HepG2 (cell line): ENCODE measurements around the gene TXLNA. TPM values are rescaled to one million over a fixed set of nuclear protein-coding genes. Genes with fewer than 3 reads are reported as not detected.

Source experiments
- CEBPB ChIP-seq: IDR thresholded peaks from 2 replicates; pipeline ENCODE4 v1.6.1; 2011; ENCODE audit warnings: low read depth, low read length, improper control_type of control experiment, borderline replicate concordance
- CENPX ChIP-seq: sonication (generic); formaldehyde crosslinking; IDR thresholded peaks from 2 replicates; pipeline ENCODE4 v1.9.0; 2021; ENCODE audit warnings: mild to moderate bottlenecking, missing genetic modification reagents, moderate library complexity
- HNRNPK ChIP-seq: fragments of 200-400 bp; formaldehyde crosslinking; IDR thresholded peaks from 2 replicates; pipeline ENCODE4 v1.6.1; 2018; ENCODE audit warnings: low read length, low read depth, moderate library complexity, mild to moderate bottlenecking; ENCODE audit not compliant: poor library complexity, severe bottlenecking
- HNRNPLL ChIP-seq: fragments of 200-400 bp; formaldehyde crosslinking; IDR thresholded peaks from 2 replicates; pipeline ENCODE4 v1.6.1; 2017; ENCODE audit warnings: mild to moderate bottlenecking, low read depth, low read length; ENCODE audit not compliant: poor library complexity, severe bottlenecking
- MEIS1 ChIP-seq: sonication (generic); formaldehyde crosslinking; IDR thresholded peaks from 2 replicates; pipeline ENCODE4 v1.9.0; 2021; ENCODE audit warnings: mild to moderate bottlenecking, missing genetic modification reagents, moderate library complexity, borderline replicate concordance
- MIXL1 ChIP-seq: IDR thresholded peaks from 2 replicates; pipeline ENCODE4 v1.6.1; 2016
- MTF1 ChIP-seq: sonication (generic); formaldehyde crosslinking; IDR thresholded peaks from 2 replicates; pipeline ENCODE4 v1.5.0; 2020; ENCODE audit warnings: missing genetic modification reagents
- NAIF1 ChIP-seq: sonication (generic); formaldehyde crosslinking; IDR thresholded peaks from 2 replicates; pipeline ENCODE4 v1.5.0; 2020; ENCODE audit warnings: mild to moderate bottlenecking, missing genetic modification reagents, borderline replicate concordance
- SMAD3 ChIP-seq: sonication (generic); formaldehyde crosslinking; IDR thresholded peaks from 2 replicates; pipeline ENCODE4 v1.4.0; 2020; ENCODE audit warnings: missing genetic modification reagents
- TAF1 ChIP-seq: sonication (generic); formaldehyde crosslinking; IDR thresholded peaks from 2 replicates; pipeline ENCODE4 v1.4.0; 2020; ENCODE audit warnings: missing genetic modification reagents
- ZC3H4 ChIP-seq: sonication (generic); formaldehyde crosslinking; IDR thresholded peaks from 2 replicates; pipeline ENCODE4 v1.4.0; 2020; ENCODE audit warnings: missing genetic modification reagents, borderline replicate concordance
- polyA plus RNA-seq, 8 experiments: library from polyadenylated mRNA; depleted of rRNA in 3 of 8; stranded (reverse) in 7 of 8; unstranded in 1 of 8; fragments of >200 nt; fragmentation: Illumina TruSeq in 4 of 8; extraction: Trizol in 4 of 8; gene quantifications; 2 replicates each; pipeline versions ENCODE4 v1.2.1 to v1.2.3, GENCODE V29; 2011 to 2016; ENCODE audit warnings: low read depth in 4 of 8, missing spikeins in 1 of 8, mixed read lengths in 1 of 8; ENCODE audit not compliant: insufficient read depth in 1 of 8
- total RNA-seq, 5 experiments: library from RNA; depleted of rRNA; stranded (reverse); fragments of >200 nt; fragmentation: Illumina TruSeq; extraction: Trizol; gene quantifications; 2 replicates each; pipeline ENCODE4 v1.2.3, GENCODE V29; 2016; ENCODE audit warnings: low read depth in 1 of 5
- TF ChIP-seq, protein P1 (sequence below): sonication (generic); formaldehyde crosslinking; IDR thresholded peaks from 2 replicates; pipeline ENCODE4 v1.8.1; 2023; ENCODE audit warnings: mild to moderate bottlenecking, missing genetic modification reagents
- TF ChIP-seq, protein P2 (sequence below): sonication (generic); formaldehyde crosslinking; IDR thresholded peaks from 2 replicates; pipeline ENCODE4 v1.4.0; 2020; ENCODE audit warnings: mild to moderate bottlenecking, missing genetic modification reagents, borderline replicate concordance
- TF ChIP-seq, protein P3 (sequence below): sonication (generic); formaldehyde crosslinking; IDR thresholded peaks from 2 replicates; pipeline ENCODE4 v1.8.1; 2022; ENCODE audit warnings: low read depth, mild to moderate bottlenecking, missing genetic modification reagents
- TF ChIP-seq, protein P4 (sequence below): sonication (generic); formaldehyde crosslinking; IDR thresholded peaks from 2 replicates; pipeline ENCODE4 v1.8.1; 2023; ENCODE audit warnings: mild to moderate bottlenecking, missing genetic modification reagents, borderline replicate concordance
- TF ChIP-seq, protein P5 (sequence below): sonication (generic); formaldehyde crosslinking; IDR thresholded peaks from 2 replicates; pipeline ENCODE4 v1.4.0; 2020; ENCODE audit warnings: missing genetic modification reagents, borderline replicate concordance

The TXLNA gene
- total and polyA plus RNA-seq, 2 of the 13 experiments (the other 11 are each of a cell fraction or from before 2014, with no cell fraction given), result 29.6 to 67.8 TPM

DNA sequence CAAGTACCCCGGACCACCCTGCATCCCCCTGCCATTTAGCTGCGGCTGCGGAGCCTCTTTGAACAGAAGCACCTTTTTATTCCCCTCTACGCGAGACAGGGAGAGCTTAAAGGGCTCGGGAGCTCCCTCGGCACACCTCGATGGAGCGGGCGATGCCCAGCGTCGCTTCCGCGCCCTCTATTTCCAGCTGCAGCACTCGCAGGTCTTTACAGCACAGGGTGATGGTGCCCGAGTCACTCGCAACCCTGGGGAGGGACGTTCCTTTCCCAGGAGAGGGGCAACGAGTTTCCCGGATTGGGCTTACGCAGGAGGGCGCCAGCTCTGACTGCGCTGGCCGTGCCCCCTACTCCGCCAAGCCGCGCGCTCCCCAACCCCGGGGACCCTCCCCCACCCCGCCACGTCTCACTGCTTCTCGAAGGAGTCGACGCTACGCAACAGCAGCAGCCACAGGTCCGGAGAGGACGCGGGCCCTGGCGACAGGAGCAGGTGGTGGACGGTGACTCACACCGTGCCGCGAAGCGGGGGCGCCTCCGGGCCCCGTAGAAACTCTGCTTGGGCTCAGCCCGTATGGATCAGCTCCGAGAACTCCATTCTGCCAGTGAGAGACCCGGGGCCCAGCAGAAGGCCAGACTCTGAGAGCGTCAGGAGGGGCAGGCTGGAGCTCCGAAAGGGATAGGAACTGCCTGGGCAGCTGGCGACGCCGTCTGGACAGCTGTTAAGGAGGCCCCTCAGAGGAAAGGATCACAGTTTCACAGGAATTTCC, 61.7 kb downstream of the TXLNA start (continued):
- TF ChIP-seq, protein P1, sequence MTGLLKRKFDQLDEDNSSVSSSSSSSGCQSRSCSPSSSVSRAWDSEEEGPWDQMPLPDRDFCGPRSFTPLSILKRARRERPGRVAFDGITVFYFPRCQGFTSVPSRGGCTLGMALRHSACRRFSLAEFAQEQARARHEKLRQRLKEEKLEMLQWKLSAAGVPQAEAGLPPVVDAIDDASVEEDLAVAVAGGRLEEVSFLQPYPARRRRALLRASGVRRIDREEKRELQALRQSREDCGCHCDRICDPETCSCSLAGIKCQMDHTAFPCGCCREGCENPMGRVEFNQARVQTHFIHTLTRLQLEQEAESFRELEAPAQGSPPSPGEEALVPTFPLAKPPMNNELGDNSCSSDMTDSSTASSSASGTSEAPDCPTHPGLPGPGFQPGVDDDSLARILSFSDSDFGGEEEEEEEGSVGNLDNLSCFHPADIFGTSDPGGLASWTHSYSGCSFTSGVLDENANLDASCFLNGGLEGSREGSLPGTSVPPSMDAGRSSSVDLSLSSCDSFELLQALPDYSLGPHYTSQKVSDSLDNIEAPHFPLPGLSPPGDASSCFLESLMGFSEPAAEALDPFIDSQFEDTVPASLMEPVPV, result no peak
- TF ChIP-seq, protein P2, sequence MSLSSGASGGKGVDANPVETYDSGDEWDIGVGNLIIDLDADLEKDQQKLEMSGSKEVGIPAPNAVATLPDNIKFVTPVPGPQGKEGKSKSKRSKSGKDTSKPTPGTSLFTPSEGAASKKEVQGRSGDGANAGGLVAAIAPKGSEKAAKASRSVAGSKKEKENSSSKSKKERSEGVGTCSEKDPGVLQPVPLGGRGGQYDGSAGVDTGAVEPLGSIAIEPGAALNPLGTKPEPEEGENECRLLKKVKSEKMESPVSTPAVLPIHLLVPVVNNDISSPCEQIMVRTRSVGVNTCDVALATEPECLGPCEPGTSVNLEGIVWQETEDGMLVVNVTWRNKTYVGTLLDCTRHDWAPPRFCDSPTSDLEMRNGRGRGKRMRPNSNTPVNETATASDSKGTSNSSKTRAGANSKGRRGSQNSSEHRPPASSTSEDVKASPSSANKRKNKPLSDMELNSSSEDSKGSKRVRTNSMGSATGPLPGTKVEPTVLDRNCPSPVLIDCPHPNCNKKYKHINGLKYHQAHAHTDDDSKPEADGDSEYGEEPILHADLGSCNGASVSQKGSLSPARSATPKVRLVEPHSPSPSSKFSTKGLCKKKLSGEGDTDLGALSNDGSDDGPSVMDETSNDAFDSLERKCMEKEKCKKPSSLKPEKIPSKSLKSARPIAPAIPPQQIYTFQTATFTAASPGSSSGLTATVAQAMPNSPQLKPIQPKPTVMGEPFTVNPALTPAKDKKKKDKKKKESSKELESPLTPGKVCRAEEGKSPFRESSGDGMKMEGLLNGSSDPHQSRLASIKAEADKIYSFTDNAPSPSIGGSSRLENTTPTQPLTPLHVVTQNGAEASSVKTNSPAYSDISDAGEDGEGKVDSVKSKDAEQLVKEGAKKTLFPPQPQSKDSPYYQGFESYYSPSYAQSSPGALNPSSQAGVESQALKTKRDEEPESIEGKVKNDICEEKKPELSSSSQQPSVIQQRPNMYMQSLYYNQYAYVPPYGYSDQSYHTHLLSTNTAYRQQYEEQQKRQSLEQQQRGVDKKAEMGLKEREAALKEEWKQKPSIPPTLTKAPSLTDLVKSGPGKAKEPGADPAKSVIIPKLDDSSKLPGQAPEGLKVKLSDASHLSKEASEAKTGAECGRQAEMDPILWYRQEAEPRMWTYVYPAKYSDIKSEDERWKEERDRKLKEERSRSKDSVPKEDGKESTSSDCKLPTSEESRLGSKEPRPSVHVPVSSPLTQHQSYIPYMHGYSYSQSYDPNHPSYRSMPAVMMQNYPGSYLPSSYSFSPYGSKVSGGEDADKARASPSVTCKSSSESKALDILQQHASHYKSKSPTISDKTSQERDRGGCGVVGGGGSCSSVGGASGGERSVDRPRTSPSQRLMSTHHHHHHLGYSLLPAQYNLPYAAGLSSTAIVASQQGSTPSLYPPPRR (CRISPR knock-in tag), result peak; percentile 65
- TF ChIP-seq, protein P3, sequence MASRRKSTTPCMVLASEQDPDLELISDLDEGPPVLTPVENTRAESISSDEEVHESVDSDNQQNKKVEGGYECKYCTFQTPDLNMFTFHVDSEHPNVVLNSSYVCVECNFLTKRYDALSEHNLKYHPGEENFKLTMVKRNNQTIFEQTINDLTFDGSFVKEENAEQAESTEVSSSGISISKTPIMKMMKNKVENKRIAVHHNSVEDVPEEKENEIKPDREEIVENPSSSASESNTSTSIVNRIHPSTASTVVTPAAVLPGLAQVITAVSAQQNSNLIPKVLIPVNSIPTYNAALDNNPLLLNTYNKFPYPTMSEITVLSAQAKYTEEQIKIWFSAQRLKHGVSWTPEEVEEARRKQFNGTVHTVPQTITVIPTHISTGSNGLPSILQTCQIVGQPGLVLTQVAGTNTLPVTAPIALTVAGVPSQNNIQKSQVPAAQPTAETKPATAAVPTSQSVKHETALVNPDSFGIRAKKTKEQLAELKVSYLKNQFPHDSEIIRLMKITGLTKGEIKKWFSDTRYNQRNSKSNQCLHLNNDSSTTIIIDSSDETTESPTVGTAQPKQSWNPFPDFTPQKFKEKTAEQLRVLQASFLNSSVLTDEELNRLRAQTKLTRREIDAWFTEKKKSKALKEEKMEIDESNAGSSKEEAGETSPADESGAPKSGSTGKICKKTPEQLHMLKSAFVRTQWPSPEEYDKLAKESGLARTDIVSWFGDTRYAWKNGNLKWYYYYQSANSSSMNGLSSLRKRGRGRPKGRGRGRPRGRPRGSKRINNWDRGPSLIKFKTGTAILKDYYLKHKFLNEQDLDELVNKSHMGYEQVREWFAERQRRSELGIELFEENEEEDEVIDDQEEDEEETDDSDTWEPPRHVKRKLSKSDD (CRISPR knock-in tag), result no peak
- TF ChIP-seq MTF1 (CRISPR knock-in tag), result no peak
- TF ChIP-seq SMAD3 (CRISPR knock-in tag), result no peak
- TF ChIP-seq CENPX (CRISPR knock-in tag), result no peak
- TF ChIP-seq MEIS1 (CRISPR knock-in tag), result peak; percentile 68; the same call in 1 of the 2 replicates
- TF ChIP-seq MIXL1 (CRISPR knock-in tag), result 0 out of 2 replicates have a peak, but pooled peaks have one; percentile 12
- TF ChIP-seq, protein P4, sequence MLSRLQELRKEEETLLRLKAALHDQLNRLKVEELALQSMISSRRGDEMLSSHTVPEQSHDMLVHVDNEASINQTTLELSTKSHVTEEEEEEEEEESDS (CRISPR knock-in tag), result 0 out of 2 replicates have a peak, but pooled peaks have one; percentile 55
- TF ChIP-seq ZC3H4 (CRISPR knock-in tag), result no peak
- peak; percentile 58; the same call in 1 of the 2 replicates for TF ChIP-seq NAIF1 (CRISPR knock-in tag)
- no peak for TF ChIP-seq TAF1 (CRISPR knock-in tag)
- no peak for TF ChIP-seq CEBPB
- TF ChIP-seq, protein P5, sequence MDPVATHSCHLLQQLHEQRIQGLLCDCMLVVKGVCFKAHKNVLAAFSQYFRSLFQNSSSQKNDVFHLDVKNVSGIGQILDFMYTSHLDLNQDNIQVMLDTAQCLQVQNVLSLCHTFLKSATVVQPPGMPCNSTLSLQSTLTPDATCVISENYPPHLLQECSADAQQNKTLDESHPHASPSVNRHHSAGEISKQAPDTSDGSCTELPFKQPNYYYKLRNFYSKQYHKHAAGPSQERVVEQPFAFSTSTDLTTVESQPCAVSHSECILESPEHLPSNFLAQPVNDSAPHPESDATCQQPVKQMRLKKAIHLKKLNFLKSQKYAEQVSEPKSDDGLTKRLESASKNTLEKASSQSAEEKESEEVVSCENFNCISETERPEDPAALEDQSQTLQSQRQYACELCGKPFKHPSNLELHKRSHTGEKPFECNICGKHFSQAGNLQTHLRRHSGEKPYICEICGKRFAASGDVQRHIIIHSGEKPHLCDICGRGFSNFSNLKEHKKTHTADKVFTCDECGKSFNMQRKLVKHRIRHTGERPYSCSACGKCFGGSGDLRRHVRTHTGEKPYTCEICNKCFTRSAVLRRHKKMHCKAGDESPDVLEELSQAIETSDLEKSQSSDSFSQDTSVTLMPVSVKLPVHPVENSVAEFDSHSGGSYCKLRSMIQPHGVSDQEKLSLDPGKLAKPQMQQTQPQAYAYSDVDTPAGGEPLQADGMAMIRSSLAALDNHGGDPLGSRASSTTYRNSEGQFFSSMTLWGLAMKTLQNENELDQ (CRISPR knock-in tag), result no peak
- TF ChIP-seq HNRNPK, result no peak
- TF ChIP-seq HNRNPLL, result peak; percentile 71
